Stimulated activated CD4-positive, alpha-beta T cell treated with anti-CD3 and anti-CD28 coated beads, TNF-alpha, amount 100 ng/mL, for 4 hours (primary cell): Measurements from ENCODE around the gene ZMYM1.
"Not testable (repeated sequence)": the region's sequence is repeated elsewhere in the genome, so short reads cannot be mapped to it uniquely, and the experiment has no call there.

Source experiments
- DNase-seq, 3 experiments: peaks; one replicate each; pipeline ENCODE4 v3.0.0-alpha.2; 2020; ENCODE audit warnings: low read depth in 3 of 3

The ZMYM1 gene

GRCh38 chr1:35079003-35079930 is at the start of gene ZMYM1:
Gene ZMYM1 (plus strand): TSS chr1:35079385. CDS start chr1:35093988, 14,603 bp downstream.
- DNase-seq, result peak; percentile 72 to 79 (median 75)

DNA sequence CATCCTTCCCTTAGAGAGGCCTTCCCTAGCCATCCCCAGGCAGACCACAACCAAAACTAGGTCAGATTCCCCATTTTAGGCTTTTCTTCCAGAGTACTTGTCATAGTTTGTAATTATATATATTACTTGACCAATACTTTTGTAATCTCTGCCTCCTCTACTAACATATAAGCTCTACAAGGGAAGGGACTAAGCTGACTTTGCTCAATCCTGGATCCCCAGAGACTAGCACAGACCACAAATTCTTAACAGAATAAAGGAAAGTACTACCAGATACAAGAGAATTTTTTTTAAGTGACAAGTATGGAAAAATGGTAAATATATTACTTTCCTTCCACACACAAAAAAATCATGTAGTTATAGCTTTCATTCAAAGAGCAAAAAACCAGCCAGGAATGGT is 49.4 kb upstream of the ZMYM1 start:
- no peak for DNase-seq

GRCh38 chr1:35030338-35030737 is 48.8 kb upstream of the ZMYM1 start:
- no peak for DNase-seq

DNA sequence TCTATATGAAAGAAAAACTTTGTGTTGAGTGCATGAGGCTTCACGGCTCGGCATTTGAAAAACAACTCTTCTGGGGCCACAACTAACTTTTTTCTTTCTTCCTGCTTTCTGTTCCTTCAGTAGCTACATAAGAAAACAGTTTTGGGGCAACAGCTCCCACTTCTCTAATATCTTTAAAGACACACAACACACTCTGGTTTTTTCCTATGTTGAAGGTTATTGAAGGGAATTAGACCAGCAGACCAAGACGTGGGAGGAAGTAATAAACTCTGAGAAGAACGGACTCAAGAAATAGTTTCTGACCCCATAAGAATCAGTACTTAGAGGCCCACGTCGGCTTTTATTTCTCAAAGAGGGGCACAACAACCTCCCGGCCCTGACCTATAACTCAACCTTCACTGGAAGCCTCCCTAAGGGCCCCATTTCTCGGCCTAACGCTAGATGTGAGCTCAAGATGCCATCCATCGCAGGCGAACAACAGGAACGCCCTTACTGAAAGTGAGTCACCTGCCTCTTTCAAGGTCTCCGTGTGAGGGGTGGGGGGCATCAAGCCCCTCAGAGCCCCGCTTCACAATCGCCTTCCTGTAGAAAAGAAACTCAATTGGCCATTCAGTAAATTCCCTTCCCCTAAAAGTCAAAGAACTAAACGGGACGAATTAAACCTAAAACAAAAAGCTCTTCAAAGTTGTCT is 48.3 kb upstream of the ZMYM1 start:
- peak in 2 of 3 experiments; percentile 5 to 16 for DNase-seq

DNA sequence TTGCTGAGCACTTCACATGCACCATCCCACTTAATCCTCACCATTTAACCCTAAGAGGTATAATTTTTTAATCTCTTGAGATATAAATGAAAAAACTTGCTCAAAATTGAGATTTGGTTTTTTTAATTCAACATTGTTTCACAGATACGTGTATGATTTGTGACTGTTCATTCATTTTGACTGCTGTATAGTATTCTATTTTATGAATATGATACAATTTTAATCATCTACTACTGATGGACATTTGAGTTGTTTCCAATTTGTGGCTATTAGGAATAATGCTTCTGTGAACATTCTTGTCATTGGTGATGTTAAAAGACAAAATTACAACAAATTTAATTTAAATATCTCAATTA is 46.8 kb upstream of the ZMYM1 start:
- no peak for DNase-seq

- DNase-seq, result no peak
Observed at GRCh38 chr1:35033346-35033745, 45.8 kb upstream of the ZMYM1 start.

GRCh38 chr1:35036621-35037020 is 42.6 kb upstream of the ZMYM1 start:
- DNase-seq, result no peak

DNA sequence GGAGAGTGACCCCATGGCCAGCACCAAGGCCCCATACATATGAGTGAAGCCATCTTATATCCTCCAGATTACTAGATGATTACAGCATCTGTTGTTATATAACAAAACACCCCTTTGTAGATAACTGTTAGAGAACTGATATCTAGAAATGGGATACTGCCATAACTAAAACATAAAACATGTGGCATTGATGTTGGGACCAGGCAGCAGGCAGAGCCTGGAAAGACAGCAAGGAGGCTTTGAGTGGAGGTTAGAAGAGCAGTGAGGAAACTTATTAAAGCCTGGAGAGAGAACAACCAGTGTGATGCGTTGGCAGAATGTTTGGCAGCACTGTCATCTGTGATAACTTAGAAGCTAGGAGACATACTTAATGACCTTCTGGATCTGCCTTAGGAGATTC is 42.0 kb upstream of the ZMYM1 start:
- DNase-seq, result no peak

DNA sequence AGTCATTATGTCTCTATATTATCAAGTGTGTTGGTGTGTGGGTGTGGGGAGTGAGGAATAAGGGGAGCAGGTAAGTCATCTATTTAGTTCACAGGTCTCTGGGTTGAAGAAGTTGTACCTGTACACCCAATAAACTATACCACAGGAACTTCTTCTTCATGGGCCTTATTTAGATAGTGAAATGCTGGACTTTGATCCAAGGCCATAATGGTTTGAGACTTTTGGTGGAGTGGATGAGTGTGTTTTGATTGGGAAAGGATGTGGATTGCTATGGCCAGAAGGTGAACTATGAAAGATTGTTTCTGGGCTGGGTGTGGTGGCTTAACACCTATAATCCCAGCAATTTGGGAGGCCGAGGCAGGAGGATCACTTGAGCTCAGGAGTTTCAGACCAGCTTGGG is 40.5 kb upstream of the ZMYM1 start:
- no peak for DNase-seq

GRCh38 chr1:35043498-35043897 is 35.7 kb upstream of the ZMYM1 start:
- DNase-seq, result no peak

DNA sequence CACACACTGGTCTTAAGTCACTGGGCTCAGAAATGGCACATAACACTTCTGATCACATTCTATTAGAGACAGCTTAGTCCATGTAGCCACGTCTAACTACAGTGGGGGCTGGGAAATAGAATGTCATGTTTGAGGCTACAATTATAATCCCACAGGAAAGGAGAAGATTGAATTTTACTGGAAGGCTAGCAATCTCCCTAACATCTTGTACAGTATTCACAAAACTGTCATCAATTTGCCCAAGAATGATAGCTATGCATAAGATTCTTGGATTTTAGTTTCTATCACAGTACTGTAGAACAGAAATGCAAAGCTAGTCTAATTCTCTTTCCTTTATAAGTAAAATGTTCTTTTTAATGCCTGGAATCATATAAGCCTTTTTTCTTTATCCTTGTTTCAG is 34.8 kb upstream of the ZMYM1 start:
- no peak for DNase-seq

DNA sequence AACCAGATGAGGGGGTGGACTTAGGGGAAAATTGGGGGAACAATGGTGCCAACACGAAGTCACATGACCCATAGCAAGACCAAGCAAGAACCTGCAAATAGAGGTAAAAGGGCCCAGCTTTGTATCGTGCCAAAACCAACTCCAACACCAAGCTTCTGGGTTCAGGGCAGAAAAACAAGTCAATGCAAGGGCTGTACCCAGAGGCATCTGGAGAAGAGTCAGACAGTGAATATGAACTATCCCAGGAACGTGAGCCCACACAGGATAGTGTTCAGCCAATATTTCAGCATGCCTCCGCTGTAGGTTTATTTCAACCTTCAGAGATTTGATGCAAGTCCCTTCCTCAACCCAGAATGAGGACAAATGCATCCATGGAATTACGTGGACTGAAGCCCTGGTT is 32.5 kb upstream of the ZMYM1 start:
- DNase-seq, result no peak

- DNase-seq, result no peak
Observed at GRCh38 chr1:35047188-35047858, 31.9 kb upstream of the ZMYM1 start.

GRCh38 chr1:35049116-35049515 is 30.1 kb upstream of the ZMYM1 start:
- DNase-seq, result no peak

DNA sequence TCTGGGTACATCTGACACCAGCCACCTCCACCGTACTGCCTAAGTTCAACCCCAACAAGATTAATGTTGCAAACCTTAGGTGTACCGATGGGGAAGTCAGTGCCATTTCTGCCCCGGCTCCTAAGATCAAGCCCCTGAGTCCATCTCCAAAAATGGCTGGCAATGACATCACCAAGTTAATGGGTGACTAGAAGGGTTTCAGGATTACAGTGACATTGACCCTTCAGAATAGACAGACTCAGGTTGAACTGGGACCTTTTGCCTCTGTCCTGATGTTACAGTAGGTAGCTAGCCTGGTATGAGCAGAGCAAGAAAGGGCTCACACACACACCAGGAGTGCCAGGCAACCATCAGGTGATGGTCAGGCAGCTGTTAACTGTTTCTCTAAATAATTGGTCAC is 25.8 kb upstream of the ZMYM1 start:
- no peak for DNase-seq

- DNase-seq, result not testable (repeated sequence)
Observed at GRCh38 chr1:35054282-35054681, 24.9 kb upstream of the ZMYM1 start.

DNA sequence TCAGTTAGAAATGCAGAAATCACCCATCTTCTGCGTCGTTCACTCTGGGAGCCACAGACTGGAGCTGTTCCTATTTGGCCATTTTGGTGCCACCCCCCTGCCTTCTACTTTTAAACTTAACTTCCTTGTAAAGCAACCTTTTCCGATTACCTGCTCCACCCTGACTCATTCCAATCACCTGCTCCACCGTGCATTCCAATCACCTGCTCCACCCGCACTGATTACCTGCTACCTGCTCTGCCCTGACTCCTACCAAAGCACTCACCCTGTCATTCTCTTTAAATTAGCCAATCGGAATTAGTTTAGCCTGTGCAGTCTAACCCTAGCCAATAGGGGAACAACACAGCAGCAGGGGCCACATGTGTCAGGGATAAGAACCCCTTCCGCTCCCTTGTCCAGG is 20.9 kb upstream of the ZMYM1 start:
- not testable (repeated sequence) for DNase-seq

DNA sequence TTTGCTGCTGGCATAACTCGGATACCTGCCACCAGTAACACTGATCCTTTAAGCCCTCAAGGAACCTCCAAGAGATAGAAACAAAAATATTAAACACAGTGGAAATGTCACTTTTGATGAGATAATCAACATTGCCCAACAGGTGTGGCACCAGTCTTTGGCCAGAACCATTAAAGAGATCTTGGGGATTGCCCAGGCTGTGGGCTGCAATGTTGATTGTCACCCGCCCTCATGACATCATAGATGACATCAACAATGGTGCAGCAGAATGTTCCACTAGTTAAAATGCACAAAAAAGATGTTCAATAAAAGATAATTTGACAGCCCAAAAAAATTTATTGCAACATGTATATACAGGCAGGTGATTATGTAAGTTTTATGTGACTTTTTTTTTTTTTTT is 20.2 kb upstream of the ZMYM1 start:
- DNase-seq, result no peak

GRCh38 chr1:35062518-35063196 is 16.5 kb upstream of the ZMYM1 start:
- DNase-seq, result no peak

GRCh38 chr1:35064265-35064664 is 14.9 kb upstream of the ZMYM1 start:
- DNase-seq, result no peak

DNA sequence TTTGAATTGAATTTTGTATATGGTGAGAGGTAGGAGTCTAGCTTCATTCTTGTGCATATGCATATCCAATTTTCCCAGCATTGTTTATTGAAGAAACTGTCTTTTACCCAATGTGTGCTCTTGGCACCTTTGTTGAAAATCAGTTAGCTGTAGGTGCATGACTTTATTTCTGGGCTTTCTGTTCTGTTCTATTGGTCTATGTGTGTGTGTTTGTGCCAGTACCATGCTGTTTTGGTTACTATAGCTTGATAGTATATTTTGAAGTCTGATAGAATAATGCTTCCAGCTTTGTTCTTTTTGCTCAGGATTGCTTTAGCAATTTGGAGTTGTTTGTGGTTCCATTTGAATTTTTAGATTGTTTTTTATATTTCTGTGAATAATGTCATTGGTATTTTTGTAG is 9.4 kb upstream of the ZMYM1 start:
- DNase-seq, result no peak

DNA sequence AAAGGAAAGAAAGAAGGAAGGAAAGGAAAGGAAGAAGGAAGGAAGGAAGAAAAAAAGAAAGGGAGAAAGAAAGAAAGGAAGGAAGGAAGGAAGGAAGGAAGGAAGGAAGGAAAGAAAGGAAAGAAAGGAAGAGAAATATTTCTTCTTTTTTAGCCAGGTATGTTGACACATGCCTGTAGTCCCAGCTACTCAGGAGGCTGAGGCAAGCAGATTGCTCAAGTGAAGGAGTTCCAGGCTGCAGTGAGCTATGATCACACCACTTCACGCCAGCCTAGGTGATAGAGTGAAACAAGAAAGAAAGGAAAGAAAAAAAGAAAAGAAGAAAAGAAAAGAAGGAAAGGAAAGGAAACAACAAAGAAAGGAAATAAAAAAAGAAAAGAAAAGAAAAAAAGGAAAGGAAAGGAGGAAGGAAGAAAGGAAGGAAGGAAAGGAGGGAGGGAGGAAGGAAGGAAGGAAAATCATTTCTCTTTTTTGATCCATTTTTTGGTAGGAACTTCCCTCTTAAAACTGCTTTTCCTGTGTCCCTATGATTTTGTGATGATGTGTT is 5.8 kb upstream of the ZMYM1 start:
- no peak for DNase-seq
